IPS DF 6.9 (cell line): ENCODE measurements around the gene CHAC2.
"Not testable (repeated sequence)": the region's sequence is repeated elsewhere in the genome, so short reads cannot be mapped to it uniquely, and the experiment has no call there.

Experiments used
- DNase-seq: peaks from one replicate; pipeline ENCODE4 v3.0.0-alpha.2; 2013; ENCODE audit warnings: low read depth, low spot score
- H3K27ac ChIP-seq: one replicate; pipeline ENCODE4 v1.5.1; 2013; ENCODE audit warnings: low read length, control low read depth
- H3K27me3 ChIP-seq: 2 replicates; pipeline ENCODE4 v1.6.1; 2013; ENCODE audit warnings: mild to moderate bottlenecking, low read length; ENCODE audit not compliant: control insufficient read depth, insufficient read depth
- H3K36me3 ChIP-seq: 2 replicates; pipeline ENCODE4 v1.6.1; 2013; ENCODE audit warnings: low read length; ENCODE audit not compliant: control insufficient read depth, insufficient read depth
- H3K4me1 ChIP-seq: 2 replicates; pipeline ENCODE4 v1.6.1; 2013; ENCODE audit warnings: low read length; ENCODE audit not compliant: control insufficient read depth, insufficient read depth
- H3K4me3 ChIP-seq: 2 replicates; pipeline ENCODE4 v1.5.1; 2013; ENCODE audit warnings: mild to moderate bottlenecking, low read length
- H3K9me3 ChIP-seq: 2 replicates; pipeline ENCODE4 v1.6.1; 2013; ENCODE audit warnings: low read length, inconsistent platforms; ENCODE audit not compliant: control insufficient read depth, insufficient read depth
- WGBS: extraction: QIAGEN DNeasy Blood & Tissue Kit; methylation state at CpG from one replicate; pipeline ENCODE4 v1.1.7; 2013; ENCODE audit warnings: mixed read lengths, missing lambda C conversion rate; ENCODE audit not compliant: insufficient read length, insufficient coverage; 5-methylcytosine and 5-hydroxymethylcytosine counted together

Gene CHAC2

DNA sequence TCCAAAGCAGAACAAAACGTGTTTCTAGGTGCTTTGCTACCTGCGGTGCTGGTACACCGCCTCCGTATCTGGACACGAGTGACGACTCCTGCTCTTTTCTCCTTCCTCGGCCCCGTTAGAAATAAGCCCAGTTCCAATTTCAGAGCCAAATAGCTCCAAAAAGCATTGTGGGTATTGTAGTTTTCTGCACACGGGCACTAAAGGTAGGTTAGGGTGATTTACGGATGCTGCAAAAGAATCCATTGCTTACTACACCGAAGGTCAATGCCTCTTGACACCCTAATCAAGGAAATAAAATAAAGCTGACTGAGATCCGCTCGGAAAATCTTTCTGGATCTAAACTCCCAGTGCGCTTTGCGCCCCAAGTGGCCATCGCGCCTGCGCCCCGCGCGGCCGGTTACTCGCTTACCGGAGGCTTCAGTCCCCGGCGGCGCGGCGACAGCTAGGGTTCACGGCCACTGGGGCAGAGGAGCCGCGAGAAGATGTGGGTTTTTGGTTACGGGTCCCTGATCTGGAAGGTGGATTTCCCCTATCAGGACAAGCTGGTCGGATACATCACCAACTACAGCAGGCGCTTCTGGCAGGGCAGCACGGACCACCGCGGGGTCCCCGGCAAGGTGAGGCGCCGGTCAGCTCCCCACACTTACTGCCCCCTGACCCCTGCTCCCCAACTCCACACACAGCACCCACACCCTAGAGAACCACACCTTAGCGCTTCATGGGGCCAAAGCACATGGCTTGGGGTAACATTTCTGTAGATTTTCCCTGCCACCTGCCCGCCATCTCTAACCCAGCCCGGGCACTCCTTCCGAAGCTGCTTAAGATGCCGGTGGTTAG is at the start of gene CHAC2:
Gene CHAC2 (plus strand): TSS at position 400 of the 837 bp plus-strand sequence. CDS start 83 bp downstream, at position 483.
- no peaks in the 10 kb centered on the region for H3K27me3 ChIP-seq
- no CpG with 5 or more reads among the region's 46 CpGs for WGBS
- DNase-seq: peak; percentile 41
- H3K27ac ChIP-seq: no peak within 1 kb of the TSS
- no peaks in the 10 kb centered on the region for H3K9me3 ChIP-seq
- no peaks in the 10 kb centered on the region; the same call in 1 of the 2 replicates for H3K4me1 ChIP-seq
- 0 out of 2 replicates have a peak, but pooled peaks cover 5% of the 10 kb centered on the region for H3K36me3 ChIP-seq
- peak within 1 kb of the TSS; percentile 68 for H3K4me3 ChIP-seq

DNA sequence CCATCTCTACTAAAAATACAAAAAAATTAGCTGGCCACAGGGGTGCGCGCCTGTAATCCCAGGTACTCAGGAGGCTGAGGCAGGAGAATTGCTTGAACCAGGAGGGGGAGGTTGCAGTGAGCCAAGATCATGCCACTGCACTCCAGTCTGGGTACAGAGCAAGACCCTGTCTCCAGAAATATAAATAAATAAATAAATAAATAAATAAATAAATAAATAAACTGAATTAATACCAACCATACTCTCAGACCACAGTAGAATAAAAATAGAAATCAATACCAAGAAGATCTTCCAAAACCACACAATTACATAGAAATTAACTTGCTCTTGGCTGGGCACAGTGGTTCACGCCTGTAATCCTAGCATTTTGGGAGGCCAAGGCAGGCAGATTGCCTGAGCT is 46.7 kb upstream of the CHAC2 start:
- H3K27ac ChIP-seq, H3K4me1 ChIP-seq, H3K4me3 ChIP-seq, H3K36me3 ChIP-seq, H3K27me3 ChIP-seq, DNase-seq, H3K9me3 ChIP-seq: not testable (repeated sequence)
- WGBS: no CpG with 5 or more reads among the region's 3 CpGs

DNA sequence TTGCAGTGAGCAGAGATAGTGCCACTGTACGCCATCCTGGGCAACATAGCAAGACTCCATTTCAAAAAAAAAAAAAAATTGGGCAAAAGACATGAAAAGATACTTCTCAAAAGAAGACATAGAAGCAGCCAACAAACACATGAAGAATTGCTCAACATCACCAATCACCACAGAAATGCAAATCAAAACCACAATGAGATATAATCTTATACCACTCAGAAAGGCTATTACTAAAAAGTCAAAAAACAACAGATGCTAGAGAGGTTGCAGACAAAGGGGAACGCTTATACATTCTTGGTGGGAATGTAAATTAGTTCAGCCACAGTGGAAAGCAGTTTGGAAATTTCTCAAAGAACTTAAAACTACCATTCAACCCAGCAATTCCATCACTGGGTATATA is 43.1 kb upstream of the CHAC2 start:
- H3K4me3 ChIP-seq: no peak overlapping the region
- no peak overlapping the region for H3K27ac ChIP-seq
- DNase-seq: no peak
- H3K36me3 ChIP-seq: no peaks in the 10 kb centered on the region
- no peaks in the 10 kb centered on the region for H3K4me1 ChIP-seq
- no peaks in the 10 kb centered on the region for H3K9me3 ChIP-seq
- WGBS: no CpG with 5 or more reads among the region's 2 CpGs
- H3K27me3 ChIP-seq: no peaks in the 10 kb centered on the region

DNA sequence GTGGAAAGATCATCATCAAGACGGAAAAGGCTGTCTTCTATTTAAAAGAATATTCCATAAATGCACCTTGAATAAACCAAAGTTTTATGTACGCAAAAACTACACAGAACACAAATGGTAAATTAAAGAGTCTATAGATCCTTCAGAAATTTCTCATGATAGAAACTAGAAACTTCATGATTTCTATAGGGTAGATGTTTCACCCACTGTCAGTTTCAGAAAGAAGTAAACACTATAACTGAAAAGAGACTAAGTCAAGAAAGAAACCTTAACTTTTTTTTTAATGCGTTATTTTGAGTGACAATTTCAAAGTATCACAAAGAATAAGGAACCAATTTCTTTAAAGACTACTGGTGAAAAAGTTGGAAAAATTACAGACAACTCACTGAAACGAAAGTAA is 41.9 kb upstream of the CHAC2 start:
- Histone ChIP-seq H3K4me3 (no peak overlapping the region), H3K36me3 (no peaks in the 10 kb centered on the region), H3K9me3 (no peaks in the 10 kb centered on the region), H3K27me3 (no peaks in the 10 kb centered on the region), H3K4me1 (no peaks in the 10 kb centered on the region), H3K27ac (no peak overlapping the region)
- no CpG with 5 or more reads among the region's 4 CpGs for WGBS
- no peak for DNase-seq

DNA sequence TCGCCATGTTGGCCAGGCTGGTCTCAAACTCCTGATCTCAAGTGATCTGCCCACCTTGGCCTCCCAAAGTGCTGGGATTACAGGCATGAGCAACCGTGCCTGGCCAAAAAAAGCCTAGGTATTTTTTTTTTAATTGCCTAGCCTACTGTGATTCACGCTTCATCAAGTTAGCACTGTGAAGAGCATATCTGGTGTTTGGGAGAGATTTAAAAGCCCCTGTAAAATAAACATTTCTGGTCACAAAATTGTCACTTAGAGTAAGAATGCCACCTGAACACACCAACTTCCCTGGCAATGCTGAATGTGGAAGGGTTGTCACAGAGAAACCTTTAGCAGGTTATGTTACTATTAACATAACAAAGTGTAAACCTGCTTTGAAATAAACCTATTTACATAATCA is 39.7 kb upstream of the CHAC2 start:
- Histone ChIP-seq H3K9me3 (no peaks in the 10 kb centered on the region), H3K4me1 (no peaks in the 10 kb centered on the region), H3K27ac (no peak overlapping the region), H3K27me3 (no peaks in the 10 kb centered on the region), H3K4me3 (no peak overlapping the region), H3K36me3 (no peaks in the 10 kb centered on the region)
- DNase-seq: no peak
- WGBS: no CpG with 5 or more reads among the region's 3 CpGs

DNA sequence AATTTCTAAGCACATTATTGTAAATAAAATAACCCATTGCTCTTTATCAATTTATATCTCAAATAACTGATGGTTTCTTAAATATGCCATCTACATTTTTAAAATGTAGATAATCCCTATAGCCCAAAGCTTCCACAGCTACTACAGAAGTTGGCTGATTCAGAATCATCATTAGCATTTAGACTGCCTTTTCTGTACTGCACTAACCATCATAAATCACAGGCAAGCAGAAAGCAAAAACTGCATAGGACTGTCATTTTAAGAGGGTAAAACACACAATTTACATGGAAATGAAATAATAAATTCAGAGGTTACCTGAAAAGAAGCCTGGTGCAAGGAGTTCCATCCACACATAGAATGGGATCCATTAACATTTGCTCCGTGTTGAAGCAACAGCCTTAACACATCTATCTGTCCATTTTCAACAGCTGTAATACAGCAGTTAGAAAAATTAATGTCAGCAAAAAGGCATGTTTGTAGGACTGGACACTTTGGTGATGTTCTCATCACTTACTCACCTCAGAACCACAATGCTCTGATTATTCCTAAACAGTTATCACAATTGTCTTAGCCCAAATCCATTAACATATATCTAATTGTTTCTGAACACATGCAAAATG is 38.4 kb upstream of the CHAC2 start:
- WGBS: no CpG with 5 or more reads among the region's 1 CpG
- H3K36me3 ChIP-seq: 0 out of 2 replicates have a peak, but pooled peaks cover 2% of the 10 kb centered on the region

DNA sequence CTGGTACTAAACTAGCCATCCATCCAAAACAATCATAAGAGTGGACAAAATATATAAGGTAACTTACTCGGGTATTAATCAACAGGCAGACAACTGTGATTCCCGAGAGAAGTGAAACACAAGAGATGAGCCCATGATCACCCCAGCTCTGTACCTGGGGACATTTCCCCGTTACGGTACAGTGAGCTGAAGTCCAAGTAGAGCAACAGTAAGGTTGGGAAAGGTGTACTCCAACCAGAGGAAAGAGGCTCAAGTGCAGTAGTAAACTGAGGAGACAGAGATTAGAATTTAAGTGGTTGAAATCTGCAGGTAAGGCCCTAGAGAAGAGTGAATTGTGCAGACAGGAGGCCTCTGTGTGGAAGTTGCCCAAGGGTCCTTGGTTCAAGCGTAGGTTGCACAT is 30.5 kb upstream of the CHAC2 start:
- H3K27ac ChIP-seq: no peak overlapping the region
- 0 out of 2 replicates have a peak, but pooled peaks cover 2% of the 10 kb centered on the region for H3K36me3 ChIP-seq
- no peak for DNase-seq
- no peaks in the 10 kb centered on the region for H3K4me1 ChIP-seq
- H3K4me3 ChIP-seq: no peak overlapping the region
- no CpG with 5 or more reads among the region's 5 CpGs for WGBS
- H3K9me3 ChIP-seq: no peaks in the 10 kb centered on the region
- H3K27me3 ChIP-seq: no peaks in the 10 kb centered on the region

More for the DNA sequence above, 38.4 kb upstream of the CHAC2 start:
- Histone ChIP-seq H3K27ac (no peak overlapping the region), H3K27me3 (no peaks in the 10 kb centered on the region), H3K9me3 (no peaks in the 10 kb centered on the region), H3K4me3 (no peak overlapping the region), H3K4me1 (no peaks in the 10 kb centered on the region)
- DNase-seq: no peak

DNA sequence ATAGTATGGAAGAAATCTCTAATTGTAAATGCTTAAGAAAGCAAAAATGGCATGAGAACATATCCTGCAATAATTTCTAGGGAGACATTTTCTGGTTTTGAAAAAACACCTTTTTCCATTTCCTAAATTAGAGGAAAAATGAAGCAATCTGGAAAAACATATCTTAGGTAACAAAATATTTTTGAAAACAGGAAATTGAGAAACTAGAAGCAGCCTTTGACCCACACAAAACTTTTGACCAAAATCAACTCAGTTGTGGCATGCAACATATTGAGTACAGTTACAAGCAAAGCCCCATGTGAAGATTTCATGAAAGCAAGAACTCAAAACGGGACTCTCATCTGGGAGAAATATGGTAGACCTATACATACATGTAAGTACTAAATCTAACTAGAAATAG is 28.6 kb upstream of the CHAC2 start:
- H3K27ac ChIP-seq: no peak overlapping the region
- DNase-seq: no peak
- no CpG with 5 or more reads among the region's 1 CpG for WGBS

DNA sequence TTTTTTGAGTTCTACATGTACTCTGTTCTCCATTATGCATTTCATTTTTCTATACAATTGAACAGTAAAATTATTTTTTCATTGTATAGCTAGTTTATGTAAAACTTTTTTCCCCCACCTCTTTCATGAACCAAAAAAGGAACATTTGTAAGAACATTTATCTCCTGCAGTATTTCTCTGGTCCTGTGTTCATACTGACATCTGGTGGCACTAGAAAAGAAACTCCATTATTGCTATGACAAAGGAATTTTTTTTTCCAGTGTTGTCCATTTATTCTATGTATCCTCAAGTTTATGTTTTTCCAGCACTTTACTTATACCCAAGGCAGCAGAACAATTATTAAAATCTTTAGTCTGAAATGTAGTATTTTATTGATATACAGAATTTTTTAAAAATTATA is 27.4 kb upstream of the CHAC2 start:
- DNase-seq: no peak
- no peaks in the 10 kb centered on the region for H3K4me1 ChIP-seq

More for the DNA sequence above, 28.6 kb upstream of the CHAC2 start:
- H3K27me3 ChIP-seq: no peaks in the 10 kb centered on the region
- H3K36me3 ChIP-seq: 0 out of 2 replicates have a peak, but pooled peaks cover under 1% of the 10 kb centered on the region
- H3K9me3 ChIP-seq: no peaks in the 10 kb centered on the region
- no peak overlapping the region for H3K4me3 ChIP-seq
- no peaks in the 10 kb centered on the region for H3K4me1 ChIP-seq

DNA sequence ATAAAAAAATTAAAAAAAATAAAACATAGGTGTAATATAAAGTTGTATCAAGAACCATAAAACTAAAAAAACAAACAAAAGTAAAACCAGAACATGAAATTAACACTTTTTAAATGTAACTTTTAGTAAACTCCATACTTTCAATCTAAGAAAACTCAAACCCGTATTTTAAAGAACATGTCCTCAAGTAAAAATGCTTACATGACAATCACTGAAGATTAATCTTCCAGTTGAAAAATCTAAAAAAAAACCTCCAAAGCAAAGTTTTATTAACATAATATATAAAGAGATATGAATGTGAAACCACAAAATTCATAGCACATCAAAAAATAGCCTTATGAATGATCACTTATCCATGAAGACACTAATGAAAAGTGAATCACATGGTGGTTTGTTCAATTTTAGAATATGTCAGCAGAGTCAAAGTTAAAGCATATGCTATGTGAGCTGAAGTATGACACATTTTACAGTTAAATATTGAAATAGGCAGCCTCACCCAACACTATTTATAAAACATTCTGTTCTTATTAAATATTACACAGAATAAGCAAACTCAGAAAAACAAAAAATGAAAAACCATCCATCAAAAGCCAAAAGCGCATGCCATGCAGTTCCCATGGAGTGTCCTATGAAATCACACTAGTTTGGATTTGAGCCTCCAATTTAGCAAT is 23.1 kb upstream of the CHAC2 start:
- Histone ChIP-seq H3K27me3 (no peaks in the 10 kb centered on the region), H3K4me3 (no peak overlapping the region), H3K9me3 (no peaks in the 10 kb centered on the region), H3K36me3 (no peaks in the 10 kb centered on the region), H3K4me1 (no peaks in the 10 kb centered on the region), H3K27ac (no peak overlapping the region)
- WGBS: no CpG with 5 or more reads among the region's 2 CpGs
- DNase-seq: no peak

More for the DNA sequence above, 27.4 kb upstream of the CHAC2 start:
- Histone ChIP-seq H3K9me3 (no peaks in the 10 kb centered on the region), H3K4me3 (no peak overlapping the region), H3K36me3 (no peaks in the 10 kb centered on the region), H3K27ac (no peak overlapping the region), H3K27me3 (no peaks in the 10 kb centered on the region)
